ENCODE data around the gene PKN1. TPM values are rescaled to one million over a fixed set of nuclear protein-coding genes. Genes with fewer than 3 reads are reported as not detected.

The PKN1 gene
- total and polyA plus RNA-seq, 2 donors (not counting 1 experiment from before 2014, with no cell fraction given) = 114 to 171 TPM

DNA sequence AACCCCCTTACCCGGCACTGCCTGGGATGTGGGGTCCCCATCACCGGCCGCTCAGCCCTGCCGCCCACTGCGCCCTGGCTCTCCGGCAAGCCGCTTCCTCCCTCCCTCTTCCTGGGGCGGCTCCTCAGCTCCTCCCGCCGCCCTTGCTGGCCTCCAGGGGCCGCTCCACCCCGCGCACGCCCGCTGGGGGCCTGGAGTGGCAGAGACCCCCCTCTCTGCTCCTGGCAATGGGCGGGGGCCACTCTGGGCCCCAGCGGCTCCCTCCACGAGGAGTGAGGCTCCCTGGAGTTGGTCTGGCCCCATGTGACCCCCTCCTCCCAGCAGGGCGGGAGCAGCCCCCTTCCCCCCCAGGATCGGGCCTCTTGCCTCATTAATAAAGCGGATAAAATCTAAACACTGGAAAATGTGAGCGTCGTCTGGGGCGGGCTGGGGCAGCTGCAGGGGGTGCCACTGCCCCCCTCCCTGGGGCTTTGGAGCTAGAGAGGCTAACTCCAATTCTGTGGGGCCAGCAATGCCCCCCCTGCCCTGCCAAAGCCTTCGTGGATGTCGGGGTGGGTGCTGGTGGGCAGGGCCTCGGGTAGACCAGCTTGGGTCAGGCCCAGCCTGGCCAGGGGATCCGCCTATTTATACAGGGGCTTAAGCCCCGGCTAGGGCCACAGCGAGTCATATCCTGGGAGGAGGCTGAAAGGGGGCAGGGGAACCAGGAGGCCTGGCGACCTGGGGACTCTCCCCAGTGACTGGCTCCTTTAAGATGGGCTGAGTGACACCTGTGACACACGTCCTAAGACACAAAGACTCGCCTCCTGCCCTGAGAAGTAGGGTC is 42.4 kb downstream of the PKN1 start, which contains the start of gene PTGER1:
TSS of gene PTGER1 (minus strand) at position 104 of the 823 bp plus-strand sequence. CDS start 1,034 bp downstream, outside the sequence.
- H3K4me3 Mint-ChIP-seq = peak within 1 kb of the TSS; percentile 8
- no peaks in the 10 kb centered on the region for H3K79me2 ChIP-seq (ENCODE audit: control insufficient read depth, insufficient read depth, low read length)
- TF ChIP-seq, protein P1, sequence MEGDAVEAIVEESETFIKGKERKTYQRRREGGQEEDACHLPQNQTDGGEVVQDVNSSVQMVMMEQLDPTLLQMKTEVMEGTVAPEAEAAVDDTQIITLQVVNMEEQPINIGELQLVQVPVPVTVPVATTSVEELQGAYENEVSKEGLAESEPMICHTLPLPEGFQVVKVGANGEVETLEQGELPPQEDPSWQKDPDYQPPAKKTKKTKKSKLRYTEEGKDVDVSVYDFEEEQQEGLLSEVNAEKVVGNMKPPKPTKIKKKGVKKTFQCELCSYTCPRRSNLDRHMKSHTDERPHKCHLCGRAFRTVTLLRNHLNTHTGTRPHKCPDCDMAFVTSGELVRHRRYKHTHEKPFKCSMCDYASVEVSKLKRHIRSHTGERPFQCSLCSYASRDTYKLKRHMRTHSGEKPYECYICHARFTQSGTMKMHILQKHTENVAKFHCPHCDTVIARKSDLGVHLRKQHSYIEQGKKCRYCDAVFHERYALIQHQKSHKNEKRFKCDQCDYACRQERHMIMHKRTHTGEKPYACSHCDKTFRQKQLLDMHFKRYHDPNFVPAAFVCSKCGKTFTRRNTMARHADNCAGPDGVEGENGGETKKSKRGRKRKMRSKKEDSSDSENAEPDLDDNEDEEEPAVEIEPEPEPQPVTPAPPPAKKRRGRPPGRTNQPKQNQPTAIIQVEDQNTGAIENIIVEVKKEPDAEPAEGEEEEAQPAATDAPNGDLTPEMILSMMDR (IDR thresholded peaks at IDR 0.05) = no peak
- TF ChIP-seq EZH2 (IDR thresholded peaks at IDR 0.05; ENCODE audit: borderline replicate concordance, insufficient read depth, low read depth, low read length, poor library complexity, severe bottlenecking) = no peak
- no peaks in the 10 kb centered on the region for H3K9me3 Mint-ChIP-seq (ENCODE audit: insufficient read depth)
- peak within 1 kb of the TSS; percentile 32 for H3K27ac Mint-ChIP-seq
- no peak within 1 kb of the TSS for H3K27ac ChIP-seq (ENCODE audit: low read length in 2 of 2)
- ATAC-seq (ENCODE audit: low read depth) (no peak), DNase-seq (peak; percentile 33)
- peaks cover 8% of the 10 kb centered on the region for H4K20me1 ChIP-seq (ENCODE audit: control insufficient read depth, insufficient read depth, low read length, poor library complexity, severe bottlenecking)
- H3K9me3 ChIP-seq (ENCODE audit: control extremely low read depth in 1 of 3, control insufficient read depth in 2 of 3, insufficient read depth in 1 of 3, low read length in 2 of 3) = peaks cover 0 to 6% (median 0%) of the 10 kb centered on the region in 3 donors
- H3K4me1 Mint-ChIP-seq = peaks cover 27% of the 10 kb centered on the region
- ChIA-PET CTCF (interaction anchor here (1.0 kb wide), 1 partner anchor 339 kb away, joined by 3 read pairs; the partner anchor contains the start of gene ASF1B), POLR2A (no interaction called here)
- peaks cover 29 to 33% of the 10 kb centered on the region in 2 donors for H3K4me1 ChIP-seq (ENCODE audit: control insufficient read depth in 2 of 2, insufficient read depth in 2 of 2, low read length in 2 of 2)
- H3K27me3 ChIP-seq (replicated peaks in 1 of 4; ENCODE audit: control extremely low read depth in 1 of 4, control insufficient read depth in 3 of 4, insufficient read depth in 4 of 4, low read length in 3 of 4) = peaks cover 0 to 28% (median 14%) of the 10 kb centered on the region in 4 experiments
- no peak within 1 kb of the TSS for H3K9ac ChIP-seq (ENCODE audit: low read length)
- H3K4me2 ChIP-seq (replicated peaks; ENCODE audit: low read depth, low read length, poor library complexity, severe bottlenecking) = peak within 1 kb of the TSS; percentile 89
- H2AFZ ChIP-seq (ENCODE audit: insufficient read depth, low read depth, low read length, poor library complexity, severe bottlenecking) = no peak within 1 kb of the TSS
- intact Hi-C loops (cut with micrococcal nuclease) = no loop called here
- peaks cover 28% of the 10 kb centered on the region for H3K27me3 Mint-ChIP-seq
- WGBS (ENCODE audit: insufficient coverage) = 15% methylated on average over 32 of the region's 33 CpGs
- peaks cover 0 to under 1% of the 10 kb centered on the region in 2 experiments for H3K36me3 ChIP-seq (replicated peaks in 1 of 2; ENCODE audit: control extremely low read depth in 1 of 2, control insufficient read depth in 1 of 2, extremely low read depth in 1 of 2, insufficient read depth in 2 of 2, low read length in 1 of 2)
- no peak within 1 kb of the TSS for H3K4me3 ChIP-seq (ENCODE audit: control extremely low read depth in 1 of 5, extremely low read depth in 1 of 5, insufficient read depth in 1 of 5, low read depth in 2 of 5, low read length in 4 of 5)

DNA sequence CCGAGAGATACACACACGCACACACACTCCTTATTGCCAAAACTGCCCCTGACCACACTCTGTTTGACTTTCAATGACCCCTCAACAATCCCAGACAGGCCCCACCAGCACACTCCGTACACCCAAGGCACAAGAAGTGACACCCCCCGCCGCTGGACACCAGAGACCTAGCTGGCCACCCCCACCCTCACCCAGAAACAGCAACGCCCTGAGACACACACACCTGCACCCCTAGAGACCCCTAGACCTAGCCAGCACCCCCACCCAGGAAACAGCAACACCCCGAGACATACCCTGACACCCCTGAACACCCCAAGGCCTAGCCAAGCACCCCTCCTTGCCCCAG is 43.2 kb downstream of the PKN1 start:
- Histone ChIP-seq H3K27ac (ENCODE audit: low read length in 2 of 2) (no peak overlapping the region), H3K4me2 (replicated peaks; ENCODE audit: low read depth, low read length, poor library complexity, severe bottlenecking) (no peak overlapping the region), H3K9me3 (ENCODE audit: control extremely low read depth in 1 of 3, control insufficient read depth in 2 of 3, insufficient read depth in 1 of 3, low read length in 2 of 3) (peaks cover 0 to 6% (median 0%) of the 10 kb centered on the region in 3 donors), H3K36me3 (replicated peaks in 1 of 2; ENCODE audit: control extremely low read depth in 1 of 2, control insufficient read depth in 1 of 2, extremely low read depth in 1 of 2, insufficient read depth in 2 of 2, low read length in 1 of 2) (no peaks in the 10 kb centered on the region), H3K4me3 (ENCODE audit: control extremely low read depth in 1 of 5, extremely low read depth in 1 of 5, insufficient read depth in 1 of 5, low read depth in 2 of 5, low read length in 4 of 5) (no peak overlapping the region), H4K20me1 (ENCODE audit: control insufficient read depth, insufficient read depth, low read length, poor library complexity, severe bottlenecking) (peaks cover 8% of the 10 kb centered on the region), H3K9ac (ENCODE audit: low read length) (no peak overlapping the region), H3K79me2 (ENCODE audit: control insufficient read depth, insufficient read depth, low read length) (no peaks in the 10 kb centered on the region), H2AFZ (ENCODE audit: insufficient read depth, low read depth, low read length, poor library complexity, severe bottlenecking) (no peak overlapping the region), H3K27me3 (replicated peaks in 1 of 4; ENCODE audit: control extremely low read depth in 1 of 4, control insufficient read depth in 3 of 4, insufficient read depth in 4 of 4, low read length in 3 of 4) (peaks cover 0 to 28% (median 14%) of the 10 kb centered on the region in 4 experiments), H3K4me1 (ENCODE audit: control insufficient read depth in 2 of 2, insufficient read depth in 2 of 2, low read length in 2 of 2) (peaks cover 30 to 33% of the 10 kb centered on the region in 2 donors)
- WGBS (ENCODE audit: insufficient coverage) = 89% methylated on average over 7 of the region's 7 CpGs
- ChIA-PET POLR2A (no interaction called here), CTCF (interaction anchor here (1.5 kb wide), 1 partner anchor 276 kb away, joined by 3 read pairs; no protein-coding TSS in a partner anchor)
- Mint-ChIP-seq H3K4me3 (no peak overlapping the region), H3K9me3 (ENCODE audit: insufficient read depth) (no peaks in the 10 kb centered on the region), H3K27ac (no peak overlapping the region), H3K4me1 (peaks cover 27% of the 10 kb centered on the region), H3K27me3 (peaks cover 28% of the 10 kb centered on the region)
- intact Hi-C loops (cut with micrococcal nuclease) = no loop called here
- DNase-seq = no peak
- TF ChIP-seq, protein P1 (IDR thresholded peaks at IDR 0.05) = no peak
- no peak for TF ChIP-seq EZH2 (IDR thresholded peaks at IDR 0.05; ENCODE audit: borderline replicate concordance, insufficient read depth, low read depth, low read length, poor library complexity, severe bottlenecking)
- ATAC-seq (ENCODE audit: low read depth) = no peak

Measured in B cell (primary cell).